B cell (primary cell): ENCODE results near the gene TM7SF3. TPM values are rescaled to one million over a fixed set of nuclear protein-coding genes. Genes with fewer than 3 reads are reported as not detected.

Experiments used
- ATAC-seq: fragments of 200-7000 bp; cut with Tn5 transposase; one replicate; pipeline ENCODE4 v1.10.0; 2021; ENCODE audit warnings: low read depth, mild to moderate bottlenecking, moderate number of reproducible peaks, moderate library complexity
- CTCF ChIA-PET: fragments of 350-600 bp; sonication (Branson Sonifier 250); formaldehyde crosslinking; loops from one replicate; lab custom pipeline; 2021; ENCODE audit warnings: antibody characterized with exemption, inconsistent platforms; lab: Charles Lee
- POLR2A ChIA-PET: fragments of 350-600 bp; sonication (Branson Sonifier 250); formaldehyde crosslinking; loops from one replicate; lab custom pipeline; 2021; ENCODE audit warnings: antibody characterized with exemption; lab: Charles Lee
- DNase-seq: peaks from one replicate; pipeline ENCODE4 v3.0.0; 2013
- H2AFZ ChIP-seq: 2 replicates; pipeline ENCODE4 v1.6.1; 2012; ENCODE audit warnings: mild to moderate bottlenecking, low read depth, low read length; ENCODE audit not compliant: insufficient read depth, poor library complexity, severe bottlenecking
- H3K27ac ChIP-seq, 2 donors: 1 replicate in 1 of 2; 2 replicates in 1 of 2; pipeline ENCODE4 v1.5.1; 2012 to 2013; ENCODE audit warnings: low read length in 2 of 2, mild to moderate bottlenecking in 2 of 2, moderate library complexity in 1 of 2
- H3K27me3 ChIP-seq, 4 experiments: fragments of 200-600 bp in 1 of 4; sonication (generic) in 1 of 4; replicated peaks in 1 of 4; 1 replicate in 2 of 4; 2 replicates in 2 of 4; pipeline versions ENCODE4 v1.6.1 to v1.7.0; 2013 to 2016; ENCODE audit warnings: low read length in 3 of 4, mild to moderate bottlenecking in 2 of 4, mixed read lengths in 1 of 4, moderate library complexity in 1 of 4; ENCODE audit not compliant: insufficient read depth in 4 of 4, control insufficient read depth in 3 of 4; ENCODE audit errors: control extremely low read depth in 1 of 4
- H3K36me3 ChIP-seq, 2 experiments: replicated peaks in 1 of 2; 1 replicate in 1 of 2; 2 replicates in 1 of 2; pipeline versions ENCODE4 v1.6.1 to v1.7.1; 2013; ENCODE audit warnings: low read length in 1 of 2; ENCODE audit not compliant: insufficient read depth in 2 of 2, control insufficient read depth in 1 of 2; ENCODE audit errors: control extremely low read depth in 1 of 2, extremely low read depth in 1 of 2
- H3K4me1 ChIP-seq, 2 donors: fragments of 200-600 bp in 1 of 2; sonication (generic) in 1 of 2; 1 replicate in 1 of 2; 2 replicates in 1 of 2; pipeline versions ENCODE4 v1.5.1 to v1.6.1; 2013 to 2017; ENCODE audit warnings: low read length in 2 of 2; ENCODE audit not compliant: control insufficient read depth in 2 of 2, insufficient read depth in 2 of 2
- H3K4me2 ChIP-seq: replicated peaks from 2 replicates; pipeline ENCODE3; 2012; ENCODE audit warnings: mild to moderate bottlenecking, low read depth, low read length; ENCODE audit not compliant: poor library complexity, severe bottlenecking
- H3K4me3 ChIP-seq, 5 experiments: fragments of 200-600 bp in 1 of 5; sonication (generic) in 1 of 5; 1 replicate in 3 of 5; 2 replicates in 2 of 5; pipeline versions ENCODE4 v1.5.1 to v1.7.0; 2011 to 2016; ENCODE audit warnings: low read length in 4 of 5, mild to moderate bottlenecking in 4 of 5, low read depth in 2 of 5, control low read depth in 1 of 5, moderate library complexity in 1 of 5; ENCODE audit not compliant: insufficient read depth in 1 of 5; ENCODE audit errors: control extremely low read depth in 1 of 5, extremely low read depth in 1 of 5
- H3K79me2 ChIP-seq: fragments of 200-600 bp; sonication (generic); one replicate; pipeline ENCODE4 v1.6.0; 2016; ENCODE audit warnings: low read length; ENCODE audit not compliant: control insufficient read depth, insufficient read depth
- H3K9ac ChIP-seq: fragments of 200-600 bp; sonication (generic); 2 replicates; pipeline ENCODE4 v1.6.1; 2017; ENCODE audit warnings: mild to moderate bottlenecking, low read length, moderate library complexity
- H3K9me3 ChIP-seq, 3 donors: one replicate each; pipeline versions ENCODE4 v1.6.1 to v1.7.1; 2013; ENCODE audit warnings: low read length in 2 of 3; ENCODE audit not compliant: control insufficient read depth in 2 of 3, insufficient read depth in 1 of 3; ENCODE audit errors: control extremely low read depth in 1 of 3
- H4K20me1 ChIP-seq: 2 replicates; pipeline ENCODE4 v1.6.0; 2012; ENCODE audit warnings: mild to moderate bottlenecking, low read length; ENCODE audit not compliant: insufficient read depth, control insufficient read depth, poor library complexity, severe bottlenecking
- H3K27ac Mint-ChIP-seq: one replicate; pipeline ENCODE4 v1.8.0; 2021; ENCODE audit warnings: mixed read lengths
- H3K27me3 Mint-ChIP-seq: one replicate; pipeline ENCODE4 v1.8.0; 2021; ENCODE audit warnings: mixed read lengths
- H3K4me1 Mint-ChIP-seq: one replicate; pipeline ENCODE4 v1.8.0; 2021; ENCODE audit warnings: mixed read lengths
- H3K4me3 Mint-ChIP-seq: one replicate; pipeline ENCODE4 v1.8.0; 2021; ENCODE audit warnings: mixed read lengths
- H3K9me3 Mint-ChIP-seq: one replicate; pipeline ENCODE4 v1.8.0; 2022; ENCODE audit warnings: mixed read lengths; ENCODE audit not compliant: insufficient read depth
- EZH2 ChIP-seq: IDR thresholded peaks from 2 replicates; pipeline ENCODE4 v1.6.1; 2012; ENCODE audit warnings: borderline replicate concordance, low read depth, mild to moderate bottlenecking, moderate library complexity, low read length; ENCODE audit not compliant: insufficient read depth, poor library complexity, severe bottlenecking
- WGBS: methylation state at CpG from one replicate; pipeline ENCODE4 v1.1.5; 2013; ENCODE audit warnings: missing lambda C conversion rate; ENCODE audit not compliant: insufficient coverage; 5-methylcytosine and 5-hydroxymethylcytosine counted together
- intact Hi-C: fragments of 100-400 bp; cut with micrococcal nuclease; formaldehyde crosslinking; loops from one replicate; pipeline ENCODE4 v1.10.0; 2022
- polyA plus RNA-seq: library from polyadenylated mRNA; depleted of rRNA; stranded (reverse); fragments of >200 nt; gene quantifications from 2 replicates; pipeline ENCODE4 v1.2.3, GENCODE V29; 2012
- total RNA-seq, 2 donors: library from RNA; stranded (reverse); fragments of 120-200 nt in 1 of 2; gene quantifications; 1 replicate in 1 of 2; 2 replicates in 1 of 2; pipeline versions ENCODE4 v1.2.3 to v1.2.4, GENCODE V29; 2013 to 2022
- TF ChIP-seq, protein P1 (sequence below): fragments of 200-600 bp; IDR thresholded peaks from one replicate; pipeline ENCODE4 v1.8.0; 2022; ENCODE audit warnings: antibody characterized with exemption, mild to moderate bottlenecking

The TM7SF3 gene
- total and polyA plus RNA-seq, 2 donors (not counting 1 experiment from before 2014, with no cell fraction given) = 24.5 to 33.5 TPM

DNA sequence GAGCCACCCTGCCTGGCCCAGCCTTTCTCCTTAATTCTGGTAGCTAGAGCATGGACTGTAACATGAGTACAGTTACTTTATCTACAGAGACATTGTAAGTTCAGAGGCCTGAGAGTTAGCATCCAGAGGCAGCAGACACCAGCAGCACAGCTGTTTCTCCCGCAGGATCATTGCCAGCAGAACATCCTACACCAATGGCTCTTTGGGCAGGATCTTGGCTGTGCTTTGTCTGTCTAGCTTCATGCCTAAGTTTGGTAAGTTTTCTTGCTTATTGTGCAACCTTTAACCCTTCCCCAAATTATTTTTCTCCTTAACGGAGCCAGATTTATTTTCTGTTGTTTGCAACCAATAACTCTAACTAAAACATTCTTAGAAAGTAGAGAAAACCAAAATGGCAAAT, 46.6 kb upstream of the TM7SF3 start:
- Histone ChIP-seq H3K9me3 (peaks cover 1 to 20% (median 11%) of the 10 kb centered on the region in 3 donors), H3K36me3 (peaks cover 0 to 4% of the 10 kb centered on the region in 2 experiments), H3K4me1 (peaks cover 11 to 16% of the 10 kb centered on the region in 2 donors), H4K20me1 (no peaks in the 10 kb centered on the region), H2AFZ (no peak overlapping the region), H3K79me2 (no peaks in the 10 kb centered on the region), H3K4me2 (no peak overlapping the region), H3K4me3 (no peak overlapping the region), H3K27me3 (no peaks in the 10 kb centered on the region), H3K27ac (no peak overlapping the region), H3K9ac (no peak overlapping the region)
- whole genome bisulfite sequencing = no CpG with 5 or more reads among the region's 2 CpGs
- Mint-ChIP-seq H3K4me3 (no peak overlapping the region), H3K27me3 (no peaks in the 10 kb centered on the region), H3K9me3 (peaks cover 9% of the 10 kb centered on the region), H3K27ac (no peak overlapping the region), H3K4me1 (peaks cover 17% of the 10 kb centered on the region)
- intact Hi-C loops = no loop called here
- DNase-seq (no peak), ATAC-seq (no peak)
- CTCF ChIA-PET = no interaction called here
- TF ChIP-seq, protein P1, sequence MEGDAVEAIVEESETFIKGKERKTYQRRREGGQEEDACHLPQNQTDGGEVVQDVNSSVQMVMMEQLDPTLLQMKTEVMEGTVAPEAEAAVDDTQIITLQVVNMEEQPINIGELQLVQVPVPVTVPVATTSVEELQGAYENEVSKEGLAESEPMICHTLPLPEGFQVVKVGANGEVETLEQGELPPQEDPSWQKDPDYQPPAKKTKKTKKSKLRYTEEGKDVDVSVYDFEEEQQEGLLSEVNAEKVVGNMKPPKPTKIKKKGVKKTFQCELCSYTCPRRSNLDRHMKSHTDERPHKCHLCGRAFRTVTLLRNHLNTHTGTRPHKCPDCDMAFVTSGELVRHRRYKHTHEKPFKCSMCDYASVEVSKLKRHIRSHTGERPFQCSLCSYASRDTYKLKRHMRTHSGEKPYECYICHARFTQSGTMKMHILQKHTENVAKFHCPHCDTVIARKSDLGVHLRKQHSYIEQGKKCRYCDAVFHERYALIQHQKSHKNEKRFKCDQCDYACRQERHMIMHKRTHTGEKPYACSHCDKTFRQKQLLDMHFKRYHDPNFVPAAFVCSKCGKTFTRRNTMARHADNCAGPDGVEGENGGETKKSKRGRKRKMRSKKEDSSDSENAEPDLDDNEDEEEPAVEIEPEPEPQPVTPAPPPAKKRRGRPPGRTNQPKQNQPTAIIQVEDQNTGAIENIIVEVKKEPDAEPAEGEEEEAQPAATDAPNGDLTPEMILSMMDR = no peak
- no peak for TF ChIP-seq EZH2
- POLR2A ChIA-PET = no interaction called here

DNA sequence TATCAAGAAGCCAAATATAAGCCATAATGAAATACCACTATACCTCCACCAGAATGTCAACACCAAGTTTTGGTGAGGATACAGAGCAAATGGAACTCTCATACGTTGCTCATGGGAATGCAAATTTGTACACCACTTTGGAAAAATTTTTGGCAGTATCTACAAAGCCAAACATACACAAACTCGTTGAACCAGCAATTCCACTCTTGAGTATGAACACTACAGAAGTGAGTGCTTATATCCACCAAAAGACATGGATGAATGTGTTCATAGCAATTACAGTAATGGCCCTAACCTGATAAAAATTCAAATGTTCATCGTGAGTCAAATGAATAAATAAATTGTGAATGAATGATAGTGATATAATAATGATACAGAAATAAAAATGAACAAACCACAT, 43.4 kb upstream of the TM7SF3 start:
- Histone ChIP-seq H3K9ac (no peak overlapping the region), H3K79me2 (no peaks in the 10 kb centered on the region), H2AFZ (no peak overlapping the region), H3K4me2 (no peak overlapping the region), H3K9me3 (peaks cover under 1 to 12% (median 11%) of the 10 kb centered on the region in 3 donors), H3K36me3 (peaks cover 1 to 4% of the 10 kb centered on the region in 2 experiments), H3K27me3 (no peaks in the 10 kb centered on the region), H3K27ac (no peak overlapping the region), H3K4me3 (no peak overlapping the region), H4K20me1 (no peaks in the 10 kb centered on the region), H3K4me1 (no peaks in the 10 kb centered on the region)
- intact Hi-C loops = no loop called here
- H3K27me3 Mint-ChIP-seq = no peaks in the 10 kb centered on the region
- H3K27ac Mint-ChIP-seq = no peak overlapping the region
- 60% methylated on average over 1 of the region's 3 CpGs for WGBS
- H3K4me1 Mint-ChIP-seq = no peaks in the 10 kb centered on the region
- no peak overlapping the region for H3K4me3 Mint-ChIP-seq
- ATAC-seq (no peak), DNase-seq (no peak)
- TF ChIP-seq, protein P1 = no peak
- TF ChIP-seq EZH2 = no peak
- peaks cover 9% of the 10 kb centered on the region for H3K9me3 Mint-ChIP-seq
- CTCF ChIA-PET = no interaction called here
- POLR2A ChIA-PET = no interaction called here
